Upper lobe of left lung (tissue), 4 donors: ENCODE results near the gene DUSP11.

ENCODE experiments used
- CTCF ChIP-seq, 6 experiments: fragments of 450-650 bp in 4 of 6; fragments of 200-600 bp in 2 of 6; sonication (generic) in 2 of 6; IDR thresholded peaks; one replicate each; pipeline ENCODE4 v1.5.1; 2016 to 2019; ENCODE audit warnings: antibody characterized with exemption in 6 of 6
- EP300 ChIP-seq, 4 donors: sonication (generic); formaldehyde crosslinking; IDR thresholded peaks; one replicate each; pipeline ENCODE4 v1.5.1; 2017; ENCODE audit warnings: antibody characterized with exemption in 4 of 4, control low read depth in 2 of 4
- POLR2A ChIP-seq, 4 donors: fragments of 450-650 bp; IDR thresholded peaks; one replicate each; pipeline ENCODE4 v1.5.1; 2016 to 2017; ENCODE audit warnings: antibody characterized with exemption in 4 of 4, mild to moderate bottlenecking in 2 of 4
- POLR2AphosphoS5 ChIP-seq, 2 donors: sonication (generic); formaldehyde crosslinking; IDR thresholded peaks; one replicate each; pipeline ENCODE4 v1.5.1; 2017; ENCODE audit warnings: antibody characterized with exemption in 2 of 2

DNA sequence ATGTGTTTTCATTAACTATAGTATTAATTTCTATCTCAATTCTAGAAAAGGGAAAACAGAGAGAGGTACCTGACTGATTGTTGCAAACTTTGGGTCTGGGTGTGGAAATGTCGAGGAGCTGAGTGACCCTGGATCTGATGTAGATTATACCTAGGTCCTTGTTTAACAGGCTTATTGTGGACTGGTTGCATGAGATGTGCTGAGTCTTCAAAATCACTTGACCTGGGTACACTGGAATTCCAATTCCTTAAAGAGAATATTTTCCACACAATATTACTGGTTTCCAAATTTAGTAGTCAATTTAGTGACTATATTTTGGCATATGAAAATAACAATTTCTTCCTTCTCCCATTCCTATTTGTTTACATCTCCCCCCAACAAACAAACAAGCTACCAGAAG is 13.6 kb downstream of the DUSP11 start:
- no peak for TF ChIP-seq CTCF (IDR thresholded peaks at IDR 0.05)
- no peak for TF ChIP-seq POLR2A (IDR thresholded peaks at IDR 0.05)
- no peak for TF ChIP-seq POLR2AphosphoS5 (IDR thresholded peaks at IDR 0.05)
- no peak for TF ChIP-seq EP300 (IDR thresholded peaks at IDR 0.05)
